ENCODE results near the gene EIF4E2.
"Not testable (repeated sequence)": the region's sequence is repeated elsewhere in the genome, so short reads cannot be mapped to it uniquely, and the experiment has no call there.

The EIF4E2 gene

DNA sequence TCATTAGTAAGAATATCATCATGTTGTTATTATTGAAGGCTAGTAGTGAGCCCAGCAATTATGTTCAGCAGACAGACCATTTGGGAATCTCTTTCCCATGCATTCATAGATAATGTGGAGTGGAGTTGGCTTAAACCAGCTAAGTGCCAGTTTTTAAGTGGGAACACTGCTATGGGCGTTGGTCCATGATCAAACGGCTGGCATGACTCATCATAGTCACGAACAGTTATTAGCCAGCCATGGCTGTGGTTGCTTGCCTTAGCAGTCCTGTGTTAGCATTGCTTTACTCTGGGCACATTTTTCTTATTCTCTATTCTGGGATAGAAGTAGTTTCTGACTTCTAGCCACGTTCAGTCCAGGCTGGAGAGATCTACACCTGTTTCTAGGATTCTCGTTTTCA is 17.7 kb downstream of the EIF4E2 start:
- no peak for DNase-seq (ENCODE audit: low read depth in 2 of 2)

DNA sequence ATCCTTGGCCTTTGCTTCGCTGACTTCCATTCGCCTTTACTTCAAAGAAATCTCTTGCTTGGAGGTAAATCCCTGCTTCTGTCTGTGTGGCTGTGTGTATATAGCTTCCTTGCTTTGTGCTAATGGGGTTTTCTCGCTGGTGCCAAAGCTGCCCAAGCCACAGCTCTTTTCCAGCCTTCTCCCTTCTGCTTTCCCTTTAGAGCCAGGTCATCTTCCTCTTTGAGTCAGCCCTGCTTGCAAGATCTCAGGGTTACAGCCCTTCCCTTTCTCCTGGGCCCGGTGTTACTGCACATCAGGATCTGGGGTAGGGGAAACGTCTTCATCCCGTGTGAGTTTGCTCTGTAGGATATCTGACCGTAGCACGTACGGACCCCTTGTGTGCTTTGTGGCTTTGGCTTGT is 19.1 kb downstream of the EIF4E2 start:
- DNase-seq (ENCODE audit: low read depth in 2 of 2), result no peak

DNA sequence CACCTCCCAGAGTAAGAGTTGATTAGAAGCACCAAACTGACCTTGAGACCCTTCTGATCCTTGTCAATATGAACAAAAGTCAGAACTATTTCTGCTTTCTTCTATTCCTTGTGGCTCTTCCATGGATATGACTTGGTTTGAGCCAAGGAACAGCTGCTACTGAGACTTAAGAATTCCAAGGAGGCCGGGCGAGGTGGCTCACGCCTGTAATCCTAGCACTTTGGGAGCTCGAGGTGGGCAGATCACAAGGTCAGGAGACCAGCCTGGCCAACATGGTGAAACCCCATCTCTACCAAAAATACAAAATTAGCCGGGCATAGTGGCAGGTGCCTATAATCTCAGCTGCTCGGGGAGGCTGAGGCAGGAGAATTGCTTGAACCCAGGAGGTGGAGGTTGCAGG is 20.0 kb downstream of the EIF4E2 start:
- not testable (repeated sequence) for DNase-seq (ENCODE audit: low read depth in 2 of 2)

DNA sequence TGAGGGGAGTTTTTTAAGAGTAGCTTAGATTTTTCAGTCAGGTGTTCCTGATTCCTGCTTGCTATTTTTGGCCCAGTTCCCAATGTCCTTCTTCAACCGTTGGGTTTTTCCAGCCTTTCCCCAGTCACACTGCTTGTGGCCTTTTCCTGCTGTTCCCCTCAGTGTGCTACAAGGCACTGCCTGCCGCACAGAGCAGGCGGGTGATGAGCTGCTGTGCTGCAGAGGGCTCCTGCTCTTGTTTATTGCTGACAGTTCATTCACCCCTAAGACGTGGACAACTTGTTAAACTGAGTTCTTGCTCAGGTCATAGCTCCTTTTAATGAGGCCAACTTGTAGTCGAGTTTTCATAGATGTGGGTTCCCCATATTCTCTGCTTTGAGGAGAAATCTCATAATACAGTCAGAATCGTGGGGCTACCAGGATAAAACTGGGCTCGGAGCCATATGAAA is 20.6 kb downstream of the EIF4E2 start:
- DNase-seq (ENCODE audit: low read depth in 2 of 2), result no peak

DNA sequence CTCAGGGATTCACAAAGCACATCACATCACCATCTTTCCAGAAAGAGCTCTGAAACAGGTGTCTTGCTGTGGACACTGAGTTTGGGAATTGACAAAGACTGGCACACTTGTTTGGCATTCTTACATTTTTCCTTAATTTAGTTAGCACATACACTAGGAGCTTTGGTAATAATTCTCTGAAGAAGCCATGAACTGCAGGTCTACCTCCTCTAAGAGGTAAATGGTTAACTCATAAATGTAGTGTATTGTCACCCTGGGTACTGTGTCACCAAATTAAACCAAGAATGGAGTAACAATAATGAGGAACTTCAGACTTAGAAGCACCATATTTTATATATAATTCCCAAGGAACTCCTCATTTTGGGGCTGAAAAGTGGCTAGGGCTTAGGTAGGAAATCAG is 22.6 kb downstream of the EIF4E2 start:
- DNase-seq (ENCODE audit: low read depth in 2 of 2), result no peak

DNA sequence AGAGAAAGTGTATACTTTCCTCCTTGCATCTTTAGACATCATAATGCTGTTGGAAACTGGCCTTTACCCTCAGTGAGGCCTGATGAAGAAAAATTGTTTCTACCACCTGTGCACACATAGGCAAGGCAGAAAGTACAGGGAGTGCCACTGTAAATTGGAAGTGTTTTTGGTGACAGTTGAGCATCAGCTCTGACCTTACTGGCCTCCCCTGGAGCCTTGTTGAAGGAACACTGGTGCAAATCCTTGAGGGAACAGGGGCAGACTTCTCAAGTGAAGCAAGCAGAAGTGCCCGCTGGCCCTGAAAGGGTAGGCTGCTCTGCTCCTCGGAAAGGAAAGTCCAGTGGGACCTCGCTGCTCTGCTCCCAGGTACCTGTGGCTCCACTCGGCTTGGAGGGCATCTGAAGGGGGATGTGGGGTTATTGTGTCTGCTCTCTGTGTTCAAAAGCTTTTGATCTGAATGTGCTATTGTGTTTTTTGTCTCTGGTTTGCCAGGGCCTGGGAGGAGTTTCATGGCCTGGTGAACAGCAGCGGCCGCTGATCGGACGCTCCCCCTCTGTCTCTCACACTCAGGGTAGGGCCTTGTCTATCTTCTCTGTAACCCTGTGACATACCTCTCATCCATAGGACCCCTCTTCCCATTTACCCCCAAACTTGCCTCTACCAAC is 23.4 kb downstream of the EIF4E2 start:
- no peak for DNase-seq (ENCODE audit: low read depth in 2 of 2)

DNA sequence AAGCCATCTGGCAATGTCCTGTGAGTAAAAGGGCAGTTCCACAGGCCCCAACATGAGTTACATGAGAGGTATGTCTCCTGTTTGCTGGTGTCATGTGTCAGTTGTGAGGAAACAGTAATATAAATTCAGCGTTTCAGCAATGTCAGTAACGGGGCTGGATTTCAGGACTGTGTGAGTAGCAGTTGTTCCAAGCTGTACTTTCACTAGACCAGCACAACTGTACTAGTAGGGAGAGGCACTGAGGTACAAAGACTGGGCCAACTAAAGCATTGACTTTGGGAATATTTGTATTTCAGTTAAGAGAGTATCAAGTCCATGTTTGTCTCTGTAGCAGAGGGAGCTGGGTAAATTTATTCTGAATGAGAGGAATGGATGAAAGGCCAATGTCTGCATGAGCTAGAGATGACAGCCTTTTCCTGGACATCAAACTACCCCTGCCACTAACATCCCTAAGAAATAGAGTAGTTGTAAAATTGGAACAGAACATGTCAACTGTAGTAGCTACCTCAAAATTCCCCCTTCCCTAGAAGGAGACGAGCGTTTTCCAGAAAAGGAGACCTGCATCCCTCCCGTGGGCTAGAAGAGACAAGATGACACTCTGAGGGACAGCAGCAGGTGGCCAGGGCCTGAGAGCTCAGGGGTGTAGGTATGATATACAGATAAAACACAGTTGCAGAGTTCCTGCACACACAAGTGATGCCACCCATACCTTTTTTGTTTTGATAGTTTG is 24.4 kb downstream of the EIF4E2 start:
- DNase-seq (ENCODE audit: low read depth in 2 of 2), result no peak

DNA sequence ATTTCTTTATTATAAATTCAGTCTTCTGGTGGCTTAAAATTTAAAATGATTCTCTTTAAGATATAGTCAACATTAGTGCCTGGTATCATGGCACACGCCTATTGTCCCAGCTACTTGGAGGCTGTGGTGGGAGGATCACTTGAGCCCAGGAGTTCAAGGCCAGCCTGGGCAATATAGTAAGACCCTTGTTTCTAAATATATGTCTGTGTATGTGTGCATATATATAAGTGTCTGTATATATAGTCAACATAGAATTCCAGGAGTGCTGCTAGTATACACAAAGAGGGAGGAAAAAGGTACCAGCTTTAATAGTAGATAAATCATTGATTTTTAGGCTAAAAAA is 24.9 kb downstream of the EIF4E2 start:
- DNase-seq (ENCODE audit: low read depth in 2 of 2), result no peak

DNA sequence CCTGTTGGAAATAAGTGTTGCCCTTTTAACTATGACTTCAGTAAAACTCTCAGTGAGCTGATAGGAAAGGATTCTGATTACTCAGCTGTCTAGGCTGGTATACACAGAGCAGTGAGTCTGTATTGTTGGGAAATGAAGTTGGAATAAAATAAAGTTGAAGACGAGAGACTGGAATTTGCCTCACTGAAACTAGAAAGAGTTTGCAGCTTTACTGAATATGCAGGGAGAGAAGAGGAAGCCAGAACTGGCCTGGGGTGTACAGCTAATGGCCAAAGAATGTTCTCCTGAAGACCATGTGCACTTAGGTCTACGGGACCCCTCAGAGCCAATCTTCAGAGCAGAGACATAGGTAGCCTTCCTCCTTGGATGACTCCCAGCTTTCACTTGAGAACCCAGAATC is 26.5 kb downstream of the EIF4E2 start:
- DNase-seq (ENCODE audit: low read depth in 2 of 2), result no peak

DNA sequence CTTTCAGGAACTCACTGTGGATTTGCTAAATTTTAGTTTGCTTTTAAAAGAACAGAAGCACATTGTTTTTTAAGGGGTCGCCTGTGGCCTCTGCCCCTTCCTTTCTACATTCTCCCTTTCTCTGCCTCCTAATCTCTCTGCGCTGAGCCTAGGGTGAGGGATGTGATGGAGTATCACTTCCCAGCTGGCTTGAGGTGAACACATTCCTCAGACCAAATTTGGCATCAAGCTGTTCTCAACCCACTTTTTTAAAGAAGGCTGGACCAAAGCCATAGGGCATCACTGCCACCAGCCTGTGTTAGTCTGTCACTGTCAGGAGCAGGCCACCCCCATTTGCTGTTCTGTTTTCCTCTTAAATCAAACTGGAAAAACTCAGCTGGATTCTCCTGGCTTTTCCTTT is 27.4 kb downstream of the EIF4E2 start:
- DNase-seq (ENCODE audit: low read depth in 2 of 2), result no peak

DNA sequence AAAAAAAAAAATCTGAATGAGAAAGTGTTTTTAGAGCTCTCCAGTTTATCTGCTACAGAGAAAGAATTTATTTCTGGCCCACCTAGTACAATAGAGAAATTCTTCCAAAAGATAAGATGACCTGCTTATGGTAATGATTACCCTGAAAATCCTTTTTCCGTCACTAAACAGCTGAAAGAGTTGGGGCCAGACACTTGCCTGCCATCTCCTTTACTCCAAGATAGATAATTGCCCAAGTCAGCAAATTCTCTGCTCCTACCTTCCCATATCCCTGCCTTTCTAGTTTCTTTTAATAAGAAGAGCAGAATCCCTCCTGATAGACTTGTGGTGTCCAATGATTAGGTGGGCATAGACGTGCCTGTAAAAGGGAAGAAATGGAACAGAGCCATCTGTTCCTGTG is 28.1 kb downstream of the EIF4E2 start:
- no peak for DNase-seq (ENCODE audit: low read depth in 2 of 2)

DNA sequence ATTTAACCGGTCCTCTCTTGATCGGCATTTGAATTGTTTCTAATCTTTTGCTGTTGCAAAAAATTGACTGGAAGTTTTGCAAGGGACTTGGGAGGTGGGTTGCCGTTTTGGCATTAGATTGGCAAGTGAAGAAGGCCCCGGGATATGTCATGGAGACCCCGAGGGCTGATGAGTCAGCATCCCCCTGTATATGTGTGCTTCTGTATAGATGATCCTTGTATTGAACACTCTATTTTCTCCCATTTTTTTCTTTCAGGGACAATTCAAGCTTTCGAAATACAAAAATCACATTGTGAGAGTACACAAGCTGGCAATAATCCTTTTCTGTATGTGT is 30.1 kb downstream of the EIF4E2 start:
- no peak for DNase-seq (ENCODE audit: low read depth in 2 of 2)

DNA sequence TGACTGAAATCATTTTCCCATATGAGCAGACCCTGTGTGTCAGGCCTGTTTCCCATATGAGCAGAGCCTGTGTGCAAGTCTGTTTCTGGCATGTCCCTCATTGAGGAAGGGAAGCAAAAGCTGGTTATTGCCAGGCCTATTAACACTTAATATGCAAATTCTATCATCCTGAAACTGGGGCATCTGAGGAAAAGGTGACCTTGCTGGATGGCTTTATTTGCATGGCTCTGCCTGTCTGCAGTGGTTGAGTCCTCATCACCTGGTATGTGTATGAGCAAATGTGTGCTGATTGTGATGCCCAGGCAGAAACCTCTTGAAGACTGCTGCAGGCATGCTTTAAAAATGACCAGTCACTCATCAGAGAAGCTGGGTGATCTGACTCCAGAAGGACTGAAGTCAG is 31.2 kb downstream of the EIF4E2 start:
- no peak for DNase-seq (ENCODE audit: low read depth in 2 of 2)

DNA sequence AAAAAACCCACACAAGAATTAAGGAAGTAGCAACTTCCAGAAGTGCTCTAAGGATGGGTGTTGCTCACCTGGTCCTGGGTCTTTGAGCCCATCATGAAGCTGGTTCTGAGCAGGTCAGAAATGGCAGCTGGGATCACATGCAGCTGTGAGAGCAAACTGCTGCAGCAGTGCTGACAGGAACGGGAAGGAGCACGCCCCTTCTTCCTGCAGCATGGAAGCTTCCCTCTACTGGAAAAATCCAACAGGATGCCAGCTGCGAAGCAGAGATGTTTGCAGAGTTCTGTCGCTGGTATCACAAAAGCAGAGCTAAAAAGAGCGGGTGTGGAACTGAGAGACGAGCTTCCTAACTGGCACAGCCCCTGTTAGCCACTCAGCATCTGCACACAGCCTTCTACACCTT is 33.7 kb downstream of the EIF4E2 start:
- DNase-seq (ENCODE audit: low read depth in 2 of 2), result no peak

DNA sequence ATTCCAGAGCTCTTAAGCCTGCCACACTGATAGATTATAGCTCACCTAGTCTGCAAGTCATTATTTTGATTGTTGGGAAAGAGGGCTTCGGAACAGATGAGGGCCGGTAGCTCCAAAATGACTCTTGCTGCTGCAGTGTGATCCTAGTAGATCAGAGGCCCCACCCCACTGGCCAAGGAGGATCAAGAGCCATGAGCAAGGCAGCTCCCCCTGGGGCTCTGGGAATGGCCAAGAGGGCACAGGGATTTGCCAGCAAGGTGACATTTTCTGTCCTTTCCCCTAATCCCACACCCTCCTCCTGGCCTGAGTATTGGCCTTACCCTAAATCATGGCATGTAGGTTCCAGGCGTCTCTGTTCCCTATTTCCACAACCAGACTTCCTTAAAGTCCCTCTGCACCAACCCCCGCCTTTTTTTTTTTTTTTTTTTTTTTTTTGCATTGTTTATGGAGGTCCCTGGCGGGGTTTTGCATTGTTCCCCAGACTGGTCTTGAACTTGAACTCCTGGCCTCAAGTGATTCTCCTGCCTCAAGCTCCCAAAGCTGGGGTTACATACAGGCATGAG is 36.5 kb downstream of the EIF4E2 start:
- DNase-seq (ENCODE audit: low read depth in 2 of 2), result no peak

DNA sequence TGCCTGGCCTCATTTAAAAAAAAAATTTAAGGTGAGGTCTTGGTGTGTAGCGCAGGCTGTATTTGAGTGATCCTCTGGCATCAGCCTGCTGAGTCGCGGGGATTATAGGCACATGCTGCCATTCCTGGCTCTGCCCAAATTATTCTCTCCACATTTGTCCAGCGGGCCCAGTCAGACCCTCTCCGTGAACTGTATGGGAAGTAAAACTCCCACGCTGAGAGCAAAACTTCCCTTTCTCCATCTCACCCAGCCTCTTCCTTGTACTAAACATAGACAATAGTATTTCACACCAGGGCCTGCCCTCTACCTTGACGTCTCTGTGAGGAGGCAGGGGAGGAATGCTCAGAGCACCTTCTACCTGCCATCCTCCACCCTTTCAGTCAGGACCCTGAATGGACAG is 37.0 kb downstream of the EIF4E2 start:
- DNase-seq (ENCODE audit: low read depth in 2 of 2), result no peak

DNA sequence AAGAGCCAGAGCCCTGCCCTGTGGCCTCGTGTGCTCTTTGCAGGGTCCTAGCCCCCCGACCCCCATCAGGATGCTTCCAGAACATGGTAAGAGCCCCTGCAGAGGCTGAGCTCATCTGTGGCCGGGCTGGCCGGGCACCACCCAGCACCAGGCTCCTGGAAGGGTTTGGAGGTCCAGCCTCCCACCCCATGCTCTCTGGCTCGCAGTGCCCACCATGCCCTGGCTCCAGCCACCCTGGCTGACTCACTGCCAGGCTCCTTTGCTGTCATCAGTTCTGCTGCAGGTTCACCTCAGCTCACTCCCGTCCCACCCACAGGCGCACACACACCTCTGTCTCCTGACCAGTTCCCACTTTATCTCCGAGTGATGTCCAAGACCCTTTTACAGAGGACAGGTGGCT is 37.5 kb downstream of the EIF4E2 start:
- DNase-seq (ENCODE audit: low read depth in 2 of 2), result no peak

DNA sequence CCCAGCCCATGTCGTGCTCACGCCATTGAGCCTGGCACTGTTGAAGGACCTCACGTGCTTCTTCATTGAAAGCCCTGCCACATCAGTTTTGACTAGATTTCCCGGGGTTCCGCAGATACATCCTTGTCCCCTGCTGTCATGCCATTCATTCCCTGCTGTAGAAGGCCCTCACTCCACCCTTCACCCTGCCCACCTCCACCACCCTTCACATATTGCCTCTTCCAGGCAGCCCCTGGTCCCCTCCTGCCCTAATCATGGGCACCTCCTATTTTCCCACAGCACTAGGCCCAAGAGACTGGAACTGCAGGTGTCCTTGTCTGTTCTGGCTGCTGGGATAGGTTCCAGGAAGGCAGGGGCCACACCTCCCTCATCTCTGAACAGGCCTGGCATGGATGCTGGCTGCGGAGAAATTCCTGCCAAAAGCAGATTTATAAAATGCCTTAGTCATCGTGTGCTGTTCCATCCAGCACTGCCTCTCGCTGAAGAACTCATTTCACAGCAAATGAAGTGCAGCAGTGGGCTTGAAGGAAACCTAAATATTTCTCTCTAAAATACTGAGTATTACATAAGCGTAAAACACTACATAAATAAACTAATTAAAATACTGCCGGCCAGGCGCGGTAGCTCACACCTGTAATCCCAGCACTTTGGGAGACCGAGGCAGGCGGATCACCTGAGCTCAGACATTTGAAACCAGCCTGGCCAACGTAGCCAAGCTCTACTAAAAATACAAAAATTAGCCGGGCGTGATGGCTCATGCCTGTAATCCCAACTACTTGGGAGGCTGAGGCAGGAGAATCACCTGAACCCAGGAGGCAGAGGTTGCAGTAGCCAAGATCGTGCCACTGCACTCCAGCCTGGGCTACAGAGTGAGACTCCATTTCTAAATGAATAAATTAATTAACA is 38.4 kb downstream of the EIF4E2 start:
- DNase-seq (ENCODE audit: low read depth in 2 of 2), result no peak

DNA sequence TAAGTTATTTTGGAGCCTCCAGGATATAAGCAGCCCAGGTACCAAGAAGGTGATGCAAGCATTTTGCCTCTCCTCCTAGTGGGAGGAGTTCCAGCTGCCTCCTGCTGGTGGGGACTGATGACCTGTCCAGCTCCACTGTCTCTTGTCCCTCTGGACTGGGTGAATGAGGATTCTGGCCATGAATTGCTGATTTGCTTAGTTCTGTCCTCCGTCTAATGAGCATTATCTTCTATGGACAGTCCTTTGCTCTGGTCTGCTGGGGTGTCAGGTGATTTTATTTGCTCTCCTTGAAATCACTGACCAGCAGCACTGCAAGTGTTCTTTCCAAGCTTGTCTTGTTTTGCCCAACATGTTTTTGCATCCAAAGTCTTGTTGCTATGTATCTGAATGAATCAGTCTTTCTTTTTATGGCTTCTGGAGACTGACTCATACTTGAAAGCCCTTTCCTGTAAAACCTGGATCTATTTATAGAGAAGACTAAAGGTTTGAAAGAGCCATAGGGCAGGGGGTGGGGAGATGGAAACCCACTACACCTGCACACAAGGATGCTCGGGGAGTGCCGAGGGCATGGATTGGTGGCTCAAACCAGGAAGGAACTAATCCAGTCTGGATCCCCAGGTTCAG is 42.4 kb downstream of the EIF4E2 start:
- DNase-seq (ENCODE audit: low read depth in 2 of 2), result no peak

DNA sequence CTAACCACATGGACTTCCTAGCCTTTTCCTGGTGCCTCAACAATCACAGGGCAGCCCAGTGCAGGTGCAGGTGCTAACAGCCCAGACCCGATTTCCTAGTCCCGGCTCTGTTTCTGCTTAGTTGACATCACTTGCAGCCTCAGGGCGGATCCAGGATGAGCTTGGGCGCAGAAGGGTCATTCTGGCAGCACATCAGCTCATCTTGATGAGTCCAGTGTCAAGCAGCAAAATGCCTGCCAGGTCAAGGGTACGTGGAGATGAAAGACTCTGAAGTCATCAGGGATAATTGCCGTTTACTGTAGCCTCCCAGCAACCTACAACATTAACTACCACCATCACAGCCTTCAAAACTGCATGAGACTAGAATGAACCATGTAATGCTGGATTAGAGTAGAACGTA is 43.5 kb downstream of the EIF4E2 start:
- no peak for DNase-seq (ENCODE audit: low read depth in 2 of 2)

DNA sequence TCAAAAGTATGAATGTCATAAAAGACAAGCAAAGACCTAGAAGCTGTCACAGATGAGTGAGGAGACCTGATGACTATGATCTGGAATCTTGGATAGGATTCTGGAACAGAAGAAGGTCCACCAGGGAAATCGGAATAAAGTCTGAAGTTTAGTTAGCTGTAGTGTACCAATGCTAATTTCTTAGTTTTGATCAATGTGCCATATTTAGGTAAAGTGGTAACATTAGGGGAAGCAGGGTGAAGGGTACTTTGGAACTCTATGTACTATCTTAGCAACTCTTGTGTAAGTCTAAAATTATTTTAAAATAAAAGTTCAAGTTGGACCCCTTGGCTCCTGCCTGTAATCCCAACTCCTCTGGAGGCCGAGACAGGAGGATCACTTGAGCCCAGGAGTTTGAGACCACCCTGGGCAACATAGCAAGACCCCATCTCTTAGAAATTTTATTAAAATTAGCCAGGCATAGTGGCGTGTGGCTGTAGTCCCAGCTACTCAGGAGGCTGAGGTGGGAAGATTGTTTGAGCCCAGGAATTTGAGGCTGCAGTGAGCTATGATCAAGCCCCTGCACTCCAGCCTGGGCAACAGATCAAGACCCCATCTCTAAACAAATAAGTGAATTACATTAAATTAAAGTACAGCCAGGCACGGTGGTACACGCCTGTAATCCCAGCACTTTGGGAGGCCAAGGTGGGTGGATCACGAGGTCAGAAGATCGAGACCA is 47.0 kb downstream of the EIF4E2 start:
- no peak for DNase-seq (ENCODE audit: low read depth in 2 of 2)
